Measurements from ENCODE around the gene PSMD2.

- TF ChIP-seq CTCF (IDR thresholded peaks at IDR 0.05): no peak
- no peak for TF ChIP-seq POLR2A (IDR thresholded peaks at IDR 0.05)
- no peak for TF ChIP-seq POLR2AphosphoS5 (IDR thresholded peaks at IDR 0.05)
Observed at GRCh38 chr3:184306341-184306972, 7.4 kb downstream of the PSMD2 start.
